H1 (cell line): ENCODE measurements around the gene BTC. TPM values are rescaled to one million over a fixed set of nuclear protein-coding genes. Genes with fewer than 3 reads are reported as not detected.

ENCODE experiments used
- CTCF ChIA-PET: fragments of 300-600 bp; sonication (Branson Sonifier 250); formaldehyde crosslinking; loops from one replicate; lab custom pipeline; 2021; ENCODE audit not compliant: partially characterized antibody; lab: Charles Lee
- POLR2A ChIA-PET: fragments of 300-600 bp; sonication (Branson Sonifier 250); formaldehyde crosslinking; loops from one replicate; lab custom pipeline; 2021; ENCODE audit warnings: inconsistent platforms; ENCODE audit not compliant: partially characterized antibody; lab: Charles Lee
- DNase-seq, 2 experiments: peaks; one replicate each; pipeline versions ENCODE4 v3.0.0 to v3.0.0-alpha.2; 2010 to 2022; ENCODE audit warnings: low spot score in 2 of 2, low read depth in 1 of 2, mixed read lengths in 1 of 2
- FAIRE-seq: peaks from 2 replicates; lab custom pipeline; 2011; peaks lifted over from hg19 to GRCh38; lab: Jason Lieb, UNC
- H2AFZ ChIP-seq: 2 replicates; pipeline ENCODE4 v1.8.1; 2012; ENCODE audit warnings: low read length, inconsistent platforms
- H2AK5ac ChIP-seq: 2 replicates; pipeline ENCODE4 v1.6.1; 2013; ENCODE audit warnings: low read depth, low read length
- H2BK120ac ChIP-seq: replicated peaks from 2 replicates; pipeline ENCODE3; 2013; ENCODE audit warnings: low read depth, low read length, inconsistent platforms
- H2BK12ac ChIP-seq: 2 replicates; pipeline ENCODE4 v1.6.1; 2013; ENCODE audit warnings: low read depth, low read length
- H2BK15ac ChIP-seq: 2 replicates; pipeline ENCODE4 v1.6.1; 2013; ENCODE audit warnings: low read length
- H2BK20ac ChIP-seq: 2 replicates; pipeline ENCODE4 v1.6.1; 2013; ENCODE audit warnings: low read length
- H2BK5ac ChIP-seq: 2 replicates; pipeline ENCODE4 v1.6.1; 2013; ENCODE audit warnings: low read depth, low read length
- H3K14ac ChIP-seq: 2 replicates; pipeline ENCODE4 v1.6.1; 2013; ENCODE audit warnings: inconsistent platforms; ENCODE audit not compliant: insufficient read length
- H3K18ac ChIP-seq: 2 replicates; pipeline ENCODE4 v1.6.1; 2013; ENCODE audit warnings: low read length; ENCODE audit errors: extremely low read depth
- H3K23ac ChIP-seq: 2 replicates; pipeline ENCODE4 v1.6.1; 2013; ENCODE audit warnings: inconsistent platforms; ENCODE audit not compliant: insufficient read length
- H3K23me2 ChIP-seq: 2 replicates; pipeline ENCODE4 v1.6.1; 2013; ENCODE audit warnings: low read depth, low read length
- H3K27ac ChIP-seq: 2 replicates; pipeline ENCODE4 v1.6.1; 2011; ENCODE audit warnings: low read depth, low read length, inconsistent platforms
- H3K27me3 ChIP-seq, 4 experiments: replicated peaks in 1 of 4; 1 replicate in 1 of 4; 2 replicates in 3 of 4; pipeline versions ENCODE4 v1.6.1 to v1.8.1; 2011 to 2013; ENCODE audit warnings: low read length in 3 of 4, mild to moderate bottlenecking in 3 of 4, inconsistent platforms in 2 of 4, mixed read lengths in 2 of 4, moderate library complexity in 1 of 4; ENCODE audit not compliant: control insufficient read depth in 3 of 4, insufficient read depth in 3 of 4; ENCODE audit errors: extremely low read depth in 1 of 4
- H3K36me3 ChIP-seq, 4 experiments: 2 replicates each; pipeline versions ENCODE4 v1.6.1 to v1.8.1; 2011 to 2013; ENCODE audit warnings: mild to moderate bottlenecking in 4 of 4, low read length in 3 of 4, moderate library complexity in 2 of 4, control low read depth in 1 of 4, inconsistent platforms in 1 of 4; ENCODE audit not compliant: insufficient read depth in 4 of 4, control insufficient read depth in 2 of 4
- H3K4ac ChIP-seq: replicated peaks from 2 replicates; pipeline ENCODE3; 2013; ENCODE audit warnings: low read length, low read depth, mixed read lengths, inconsistent platforms; ENCODE audit not compliant: insufficient read length
- H3K4me1 ChIP-seq, 4 experiments: replicated peaks in 1 of 4; 1 replicate in 1 of 4; 2 replicates in 3 of 4; pipeline versions ENCODE4 v1.6.1 to v1.8.1; 2011 to 2013; ENCODE audit warnings: low read length in 3 of 4, inconsistent platforms in 2 of 4, mixed read lengths in 1 of 4; ENCODE audit not compliant: insufficient read depth in 4 of 4, control insufficient read depth in 3 of 4
- H3K4me2 ChIP-seq, 2 experiments: 2 replicates each; pipeline versions ENCODE4 v1.6.1 to v1.8.1; 2011 to 2013; ENCODE audit warnings: low read depth in 2 of 2, low read length in 2 of 2, control low read depth in 1 of 2, inconsistent platforms in 1 of 2, mild to moderate bottlenecking in 1 of 2; ENCODE audit not compliant: insufficient read depth in 1 of 2
- H3K4me3 ChIP-seq, 4 experiments: fragments of 200-600, 300-600 bp in 1 of 4; sonication (generic), shearing (Covaris generic), sonication (Bioruptor Twin) in 1 of 4; 2 replicates each; pipeline versions ENCODE4 v1.5.1 to v1.8.1; 2011 to 2016; ENCODE audit warnings: low read length in 4 of 4, low read depth in 3 of 4, control low read depth in 2 of 4, inconsistent platforms in 2 of 4, mild to moderate bottlenecking in 2 of 4, mixed read lengths in 1 of 4, moderate library complexity in 1 of 4; ENCODE audit not compliant: insufficient read depth in 2 of 4; ENCODE audit errors: extremely low read depth in 1 of 4
- H3K56ac ChIP-seq: replicated peaks from 2 replicates; pipeline ENCODE3; 2013; ENCODE audit warnings: low read depth, mild to moderate bottlenecking, mixed read lengths, low read length, inconsistent platforms; ENCODE audit not compliant: insufficient read length
- H3K79me1 ChIP-seq: 2 replicates; pipeline ENCODE4 v1.6.1; 2013; ENCODE audit warnings: low read depth, low read length, control low read depth
- H3K79me2 ChIP-seq, 2 experiments: 2 replicates each; pipeline versions ENCODE4 v1.6.1 to v1.8.1; 2012 to 2013; ENCODE audit warnings: low read length in 2 of 2, mild to moderate bottlenecking in 2 of 2, inconsistent platforms in 1 of 2; ENCODE audit not compliant: insufficient read depth in 2 of 2, control insufficient read depth in 1 of 2
- H3K9ac ChIP-seq, 4 experiments: replicated peaks in 1 of 4; 1 replicate in 1 of 4; 2 replicates in 3 of 4; pipeline versions ENCODE4 v1.6.1 to v1.8.1; 2011 to 2013; ENCODE audit warnings: low read depth in 3 of 4, low read length in 3 of 4, control low read depth in 2 of 4, mild to moderate bottlenecking in 2 of 4, moderate library complexity in 2 of 4, inconsistent platforms in 1 of 4; ENCODE audit errors: extremely low read depth in 1 of 4
- H3K9me3 ChIP-seq, 2 experiments: 2 replicates each; pipeline versions ENCODE4 v1.6.1 to v1.8.1; 2012 to 2013; ENCODE audit warnings: mild to moderate bottlenecking in 2 of 2, moderate library complexity in 2 of 2, control low read depth in 1 of 2, inconsistent platforms in 1 of 2, low read depth in 1 of 2, low read length in 1 of 2, mixed read lengths in 1 of 2; ENCODE audit not compliant: insufficient read depth in 2 of 2
- H4K20me1 ChIP-seq, 2 experiments: replicated peaks in 1 of 2; 2 replicates each; pipeline versions ENCODE3 to v1.8.1; 2011 to 2013; ENCODE audit warnings: inconsistent platforms in 2 of 2, low read length in 2 of 2, mild to moderate bottlenecking in 1 of 2; ENCODE audit not compliant: insufficient read depth in 2 of 2, control insufficient read depth in 1 of 2
- H4K5ac ChIP-seq: 2 replicates; pipeline ENCODE4 v1.6.1; 2013; ENCODE audit warnings: low read length, low read depth, mixed read lengths, inconsistent platforms; ENCODE audit not compliant: insufficient read length
- H4K8ac ChIP-seq: 2 replicates; pipeline ENCODE4 v1.8.0; 2013; ENCODE audit warnings: mild to moderate bottlenecking, moderate library complexity, low read length, inconsistent platforms; ENCODE audit not compliant: insufficient read depth; ENCODE audit errors: extremely low read depth
- H4K91ac ChIP-seq: replicated peaks from 2 replicates; pipeline ENCODE3; 2013; ENCODE audit warnings: low read length, mixed read lengths, inconsistent platforms; ENCODE audit not compliant: insufficient read length
- MAFK ChIP-seq: IDR thresholded peaks from 2 replicates; pipeline ENCODE4 v1.6.1; 2012; ENCODE audit warnings: low read depth, mild to moderate bottlenecking, improper control_type of control experiment, low read length
- NANOG ChIP-seq: IDR thresholded peaks from 2 replicates; pipeline ENCODE4 v1.6.1; 2011; ENCODE audit warnings: low read length, low read depth, mild to moderate bottlenecking, inconsistent platforms; ENCODE audit not compliant: insufficient read depth, poor library complexity, severe bottlenecking
- SIN3A ChIP-seq, 2 experiments: IDR thresholded peaks in 1 of 2; conservative IDR thresholded peaks in 1 of 2; 2 replicates each; pipeline ENCODE4 v1.6.1; 2011 to 2012; ENCODE audit warnings: low read length in 2 of 2, improper control_type of control experiment in 1 of 2, low read depth in 1 of 2, mild to moderate bottlenecking in 1 of 2
- polyA plus RNA-seq, 7 experiments: library from polyadenylated mRNA; depleted of rRNA in 3 of 7; stranded (reverse) in 5 of 7; unstranded in 2 of 7; fragments of >200 nt in 5 of 7; fragments of 200-250 nt in 2 of 7; gene quantifications; 1 replicate in 5 of 7; 2 replicates in 1 of 7; 4 replicates in 1 of 7; pipeline versions ENCODE4 v1.2.1 to v1.2.3, GENCODE V29; 2011 to 2013; ENCODE audit warnings: missing spikeins in 2 of 7, mixed read lengths in 2 of 7
- total RNA-seq: library from RNA; stranded (reverse); fragmentation: NEBNext Ultra II Directional; extraction: Animal tissue kit (Norgen Biotek cat#: 25700); gene quantifications from 2 replicates; pipeline ENCODE4 v1.2.1, GENCODE V29; 2021
- TF ChIP-seq, protein P1 (sequence below): IDR thresholded peaks from 2 replicates; pipeline ENCODE4 v1.6.1; 2012; ENCODE audit warnings: inconsistent platforms

The BTC gene
- total and polyA plus RNA-seq, 2 of the 8 experiments (the other 6 are each of a cell fraction or from before 2014, with no cell fraction given): 0.09 TPM; not detected in 1

DNA sequence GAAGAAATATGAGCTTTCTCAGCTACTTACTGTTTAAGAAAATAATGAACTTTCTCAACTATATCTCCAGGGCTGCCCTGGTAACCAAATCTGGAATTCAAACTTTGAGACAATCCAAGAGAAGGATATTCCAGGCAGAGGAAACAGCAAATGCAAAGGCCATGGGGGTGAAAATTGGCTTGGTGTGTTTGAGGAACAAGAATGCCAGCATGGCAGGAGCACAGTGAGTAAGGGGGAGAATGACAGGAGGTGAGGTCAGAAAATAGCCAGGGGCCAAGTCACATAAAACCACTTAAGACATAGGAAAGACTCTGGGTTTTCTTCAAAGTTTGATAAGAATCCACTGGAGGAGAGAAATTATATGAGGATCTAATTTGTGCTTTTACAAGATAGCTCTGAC, 27.2 kb upstream of the BTC start:
- TF ChIP-seq, protein P1, sequence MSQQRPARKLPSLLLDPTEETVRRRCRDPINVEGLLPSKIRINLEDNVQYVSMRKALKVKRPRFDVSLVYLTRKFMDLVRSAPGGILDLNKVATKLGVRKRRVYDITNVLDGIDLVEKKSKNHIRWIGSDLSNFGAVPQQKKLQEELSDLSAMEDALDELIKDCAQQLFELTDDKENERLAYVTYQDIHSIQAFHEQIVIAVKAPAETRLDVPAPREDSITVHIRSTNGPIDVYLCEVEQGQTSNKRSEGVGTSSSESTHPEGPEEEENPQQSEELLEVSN: no peak
- TF ChIP-seq SIN3A (conservative IDR thresholded peaks at IDR 0.05 in 1 of 2, IDR thresholded peaks at IDR 0.05 in 1 of 2; ENCODE audit: low read depth in 1 of 2, low read length in 2 of 2): no peak
- no peak for TF ChIP-seq NANOG
- no peak for TF ChIP-seq MAFK
- DNase-seq (no peak), FAIRE-seq (no peak)
- no peak overlapping the region for H2BK20ac ChIP-seq
- H3K27me3 ChIP-seq: no peaks in the 10 kb centered on the region
- H3K4me2 ChIP-seq: no peak overlapping the region
- no peak overlapping the region for H2BK120ac ChIP-seq
- no peak overlapping the region for H4K8ac ChIP-seq
- H4K91ac ChIP-seq: no peak overlapping the region
- no peak overlapping the region for H3K27ac ChIP-seq
- no peaks in the 10 kb centered on the region for H3K79me2 ChIP-seq
- no peak overlapping the region for H3K23ac ChIP-seq
- no peaks in the 10 kb centered on the region for H3K79me1 ChIP-seq
- ChIA-PET POLR2A (no interaction called here), CTCF (interaction anchor here (0.5 to 2.6 kb wide), 4 partner anchors 10 to 196 kb away, joined by 3 to 11 read pairs (median 4); no protein-coding TSS in a partner anchor)
- H4K20me1 ChIP-seq: no peaks in the 10 kb centered on the region
- H2BK15ac ChIP-seq: no peak overlapping the region
- no peak overlapping the region for H3K56ac ChIP-seq
- no peak overlapping the region for H3K4me3 ChIP-seq
- no peak overlapping the region for H2AFZ ChIP-seq
- H3K4me1 ChIP-seq: no peaks in the 10 kb centered on the region
- no peak overlapping the region for H4K5ac ChIP-seq
- H3K4ac ChIP-seq: no peak overlapping the region
- no peaks in the 10 kb centered on the region; the same call in 1 of the 2 replicates for H3K23me2 ChIP-seq
- no peaks in the 10 kb centered on the region for H3K36me3 ChIP-seq
- H3K9me3 ChIP-seq: no peaks in the 10 kb centered on the region
- no peak overlapping the region for H3K18ac ChIP-seq
- H2BK5ac ChIP-seq: no peak overlapping the region
- no peak overlapping the region for H3K14ac ChIP-seq
- no peak overlapping the region for H2AK5ac ChIP-seq
- H2BK12ac ChIP-seq: no peak overlapping the region
- H3K9ac ChIP-seq: no peak overlapping the region
